Calu3 (cell line): ENCODE data around the gene VIP. TPM values are rescaled to one million over a fixed set of nuclear protein-coding genes. Genes with fewer than 3 reads are reported as not detected.

Experiments used
- BruUV-seq: library from RNA; stranded (reverse); fragments of 400-500 nt; replicated peaks from 2 replicates; lab custom pipeline; 2021; lab: Mats Ljungman, UMichigan
- CTCF ChIA-PET: fragments of 300-600 bp; sonication (Branson Sonifier 250); formaldehyde crosslinking; loops from one replicate; lab custom pipeline; 2022; ENCODE audit warnings: antibody characterized with exemption; lab: Charles Lee
- DNase-seq: peaks from one replicate; pipeline ENCODE4 v3.0.0; 2022
- H3K27ac Mint-ChIP-seq: one replicate; pipeline ENCODE4 v1.8.0; 2022; ENCODE audit warnings: mixed read lengths; ENCODE audit not compliant: unreplicated experiment
- H3K27me3 Mint-ChIP-seq: one replicate; pipeline ENCODE4 v1.8.0; 2022; ENCODE audit warnings: mixed read lengths; ENCODE audit not compliant: unreplicated experiment
- H3K36me3 Mint-ChIP-seq: one replicate; pipeline ENCODE4 v1.8.0; 2022; ENCODE audit warnings: mild to moderate bottlenecking, moderate library complexity, mixed read lengths; ENCODE audit not compliant: insufficient read depth, unreplicated experiment
- H3K4me1 Mint-ChIP-seq: one replicate; pipeline ENCODE4 v1.8.0; 2022; ENCODE audit warnings: mild to moderate bottlenecking, low read depth, mixed read lengths; ENCODE audit not compliant: unreplicated experiment
- H3K4me3 Mint-ChIP-seq: one replicate; pipeline ENCODE4 v1.8.0; 2022; ENCODE audit warnings: mild to moderate bottlenecking, low read depth, moderate library complexity, mixed read lengths; ENCODE audit not compliant: unreplicated experiment
- H3K9me3 Mint-ChIP-seq: one replicate; pipeline ENCODE4 v1.8.0; 2022; ENCODE audit warnings: low read depth, mixed read lengths; ENCODE audit not compliant: unreplicated experiment
- CTCF ChIP-seq: fragments of 200-600 bp; IDR thresholded peaks from one replicate; pipeline ENCODE4 v1.8.0; 2022; ENCODE audit warnings: antibody characterized with exemption; ENCODE audit not compliant: unreplicated experiment
- intact Hi-C: fragments of 100-400 bp; cut with micrococcal nuclease; formaldehyde crosslinking; loops from one replicate; pipeline ENCODE4 v1.10.0; 2022; ENCODE audit not compliant: unreplicated experiment
- total RNA-seq: library from RNA; stranded (reverse); gene quantifications from 2 replicates; pipeline ENCODE4 v1.2.3, GENCODE V29; 2022

Gene VIP
- total RNA-seq, 1 experiment from 2014 or later, result not detected

- no peak for TF ChIP-seq CTCF
- Mint-ChIP-seq H3K27me3 (no peaks in the 10 kb centered on the region), H3K4me3 (no peak overlapping the region), H3K36me3 (peaks cover 4% of the 10 kb centered on the region), H3K27ac (no peak overlapping the region), H3K9me3 (no peaks in the 10 kb centered on the region), H3K4me1 (no peaks in the 10 kb centered on the region)
- DNase-seq, result no peak
- CTCF ChIA-PET, result no interaction called here
- BruUV-seq, result no TSS peak
- intact Hi-C loops, result loop anchor here (5.0 kb wide), 2 partner anchors 152 to 277 kb away; no protein-coding TSS in a partner anchor
These were observed 5.0 kb upstream of the VIP start for GRCh38 chr6:152745509-152746171.

GRCh38 chr6:152746172-152746553 lies 4.4 kb upstream of the VIP start:
- Mint-ChIP-seq H3K4me3 (no peak overlapping the region), H3K27me3 (no peaks in the 10 kb centered on the region), H3K27ac (peak overlapping the region; percentile 35), H3K36me3 (peaks cover 4% of the 10 kb centered on the region), H3K9me3 (no peaks in the 10 kb centered on the region), H3K4me1 (no peaks in the 10 kb centered on the region)
- CTCF ChIA-PET, result no interaction called here
- no TSS peak for BruUV-seq
- DNase-seq, result no peak
- no peak for TF ChIP-seq CTCF
- intact Hi-C loops, result loop anchor here (5.0 kb wide), 2 partner anchors 151 to 276 kb away; no protein-coding TSS in a partner anchor

GRCh38 chr6:152748843-152749242 lies 1.8 kb upstream of the VIP start:
- peaks cover 4% of the 10 kb centered on the region for H3K36me3 Mint-ChIP-seq
- H3K4me1 Mint-ChIP-seq, result no peaks in the 10 kb centered on the region
- H3K27ac Mint-ChIP-seq, result no peak overlapping the region
- no peaks in the 10 kb centered on the region for H3K9me3 Mint-ChIP-seq
- BruUV-seq, result no TSS peak
- no peak overlapping the region for H3K4me3 Mint-ChIP-seq
- CTCF ChIA-PET, result no interaction called here
- intact Hi-C loops, result loop anchor here (1.0 to 5.0 kb wide), 4 partner anchors 148 to 273 kb away; no protein-coding TSS in a partner anchor
- no peak for DNase-seq
- no peak for TF ChIP-seq CTCF
- H3K27me3 Mint-ChIP-seq, result no peaks in the 10 kb centered on the region

- Mint-ChIP-seq H3K36me3 (peaks cover 4% of the 10 kb centered on the region), H3K9me3 (no peaks in the 10 kb centered on the region), H3K4me1 (no peaks in the 10 kb centered on the region), H3K27ac (no peak overlapping the region), H3K4me3 (no peak overlapping the region), H3K27me3 (no peaks in the 10 kb centered on the region)
- no peak for TF ChIP-seq CTCF
- CTCF ChIA-PET, result no interaction called here
- DNase-seq, result no peak
- intact Hi-C loops, result loop anchor here (1.0 to 5.0 kb wide), 4 partner anchors 148 to 273 kb away; no protein-coding TSS in a partner anchor
- BruUV-seq, result no TSS peak
These were observed 1.3 kb upstream of the VIP start for GRCh38 chr6:152749336-152749735.
